ENCODE measurements around the gene GPATCH2.

DNA sequence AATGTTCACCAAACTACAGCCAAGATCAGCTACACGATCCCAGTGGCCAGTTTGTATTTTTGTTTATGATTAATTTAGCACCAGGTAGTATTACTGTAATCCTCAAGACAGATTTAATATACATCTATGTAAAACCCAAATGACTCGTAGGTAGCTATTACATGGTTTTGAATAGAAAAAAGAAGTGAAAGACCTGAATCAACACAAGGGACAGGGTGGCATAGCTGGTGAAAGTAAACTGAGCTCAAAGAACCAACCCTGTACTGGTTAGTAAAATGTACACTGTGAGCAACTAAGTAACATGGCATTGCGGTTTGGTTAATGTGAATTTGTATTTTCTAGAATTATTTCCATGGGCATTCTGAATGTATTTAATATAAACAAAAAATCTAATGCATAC, 8.8 kb downstream of the GPATCH2 start:
- TF ChIP-seq, protein P1, sequence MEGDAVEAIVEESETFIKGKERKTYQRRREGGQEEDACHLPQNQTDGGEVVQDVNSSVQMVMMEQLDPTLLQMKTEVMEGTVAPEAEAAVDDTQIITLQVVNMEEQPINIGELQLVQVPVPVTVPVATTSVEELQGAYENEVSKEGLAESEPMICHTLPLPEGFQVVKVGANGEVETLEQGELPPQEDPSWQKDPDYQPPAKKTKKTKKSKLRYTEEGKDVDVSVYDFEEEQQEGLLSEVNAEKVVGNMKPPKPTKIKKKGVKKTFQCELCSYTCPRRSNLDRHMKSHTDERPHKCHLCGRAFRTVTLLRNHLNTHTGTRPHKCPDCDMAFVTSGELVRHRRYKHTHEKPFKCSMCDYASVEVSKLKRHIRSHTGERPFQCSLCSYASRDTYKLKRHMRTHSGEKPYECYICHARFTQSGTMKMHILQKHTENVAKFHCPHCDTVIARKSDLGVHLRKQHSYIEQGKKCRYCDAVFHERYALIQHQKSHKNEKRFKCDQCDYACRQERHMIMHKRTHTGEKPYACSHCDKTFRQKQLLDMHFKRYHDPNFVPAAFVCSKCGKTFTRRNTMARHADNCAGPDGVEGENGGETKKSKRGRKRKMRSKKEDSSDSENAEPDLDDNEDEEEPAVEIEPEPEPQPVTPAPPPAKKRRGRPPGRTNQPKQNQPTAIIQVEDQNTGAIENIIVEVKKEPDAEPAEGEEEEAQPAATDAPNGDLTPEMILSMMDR (IDR thresholded peaks at IDR 0.05; ENCODE audit: low read depth, low read length): no peak
- no peak for TF ChIP-seq POLR2A (IDR thresholded peaks at IDR 0.05; ENCODE audit: extremely low read depth, insufficient read length)
- TF ChIP-seq, protein P2, sequence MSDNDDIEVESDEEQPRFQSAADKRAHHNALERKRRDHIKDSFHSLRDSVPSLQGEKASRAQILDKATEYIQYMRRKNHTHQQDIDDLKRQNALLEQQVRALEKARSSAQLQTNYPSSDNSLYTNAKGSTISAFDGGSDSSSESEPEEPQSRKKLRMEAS (IDR thresholded peaks at IDR 0.05; ENCODE audit: low read depth, low read length): no peak

Measured in NB4 (cell line).